Bronchial epithelial cell (primary cell): ENCODE results near the gene RTP5. TPM values are rescaled to one million over a fixed set of nuclear protein-coding genes. Genes with fewer than 3 reads are reported as not detected.

ENCODE experiments used
- DNase-seq: peaks from one replicate; pipeline ENCODE4 v3.0.0-alpha.2; 2010; ENCODE audit warnings: low read depth
- FAIRE-seq: peaks from 2 replicates; lab custom pipeline; 2011; peaks lifted over from hg19 to GRCh38; lab: Jason Lieb, UNC
- H3K27me3 ChIP-seq: 2 replicates; pipeline ENCODE4 v1.5.1; 2011; ENCODE audit warnings: low read length; ENCODE audit not compliant: control insufficient read depth, insufficient read depth
- H3K36me3 ChIP-seq: 2 replicates; pipeline ENCODE4 v1.5.1; 2011; ENCODE audit warnings: low read length; ENCODE audit not compliant: control insufficient read depth, insufficient read depth
- H3K4me3 ChIP-seq: 2 replicates; pipeline ENCODE4 v1.5.1; 2011; ENCODE audit warnings: mild to moderate bottlenecking, low read depth, low read length, control low read depth
- CTCF ChIP-seq: IDR thresholded peaks from 2 replicates; pipeline ENCODE4 v1.5.1; 2011; ENCODE audit warnings: mild to moderate bottlenecking, moderate library complexity, low read length, control low read depth, inconsistent platforms; ENCODE audit not compliant: insufficient read depth, severe bottlenecking
- total RNA-seq: library from RNA; depleted of rRNA; stranded (reverse); fragments of >200 nt; gene quantifications from 2 replicates; pipeline ENCODE4 v1.2.1, GENCODE V29; 2014

Gene RTP5
- total RNA-seq, 1 donor from 2014 or later, result not detected

GRCh38 chr2:241895712-241896641, 26.4 kb downstream of the RTP5 start:
- Histone ChIP-seq H3K27me3 (no peaks in the 10 kb centered on the region), H3K36me3 (no peaks in the 10 kb centered on the region), H3K4me3 (no peak overlapping the region)
- no peak for TF ChIP-seq CTCF
- DNase-seq, result peak; percentile 58
- no peak for FAIRE-seq

- no peak for FAIRE-seq
- DNase-seq, result no peak
- no peaks in the 10 kb centered on the region for H3K36me3 ChIP-seq
- H3K27me3 ChIP-seq, result no peaks in the 10 kb centered on the region
- TF ChIP-seq CTCF, result no peak
- H3K4me3 ChIP-seq, result no peak overlapping the region
Observed at GRCh38 chr2:241896746-241897201, 27.2 kb downstream of the RTP5 start.

GRCh38 chr2:241897231-241897916, 27.8 kb downstream of the RTP5 start:
- no peak for FAIRE-seq
- Histone ChIP-seq H3K36me3 (no peaks in the 10 kb centered on the region), H3K4me3 (no peak overlapping the region), H3K27me3 (no peaks in the 10 kb centered on the region)
- no peak for DNase-seq
- TF ChIP-seq CTCF, result no peak

GRCh38 chr2:241898463-241899270, 29.1 kb downstream of the RTP5 start:
- no peak for TF ChIP-seq CTCF
- FAIRE-seq (no peak), DNase-seq (no peak)
- H3K36me3 ChIP-seq, result no peaks in the 10 kb centered on the region
- H3K27me3 ChIP-seq, result no peaks in the 10 kb centered on the region
- H3K4me3 ChIP-seq, result no peak overlapping the region

GRCh38 chr2:241900251-241901017, 30.9 kb downstream of the RTP5 start:
- FAIRE-seq (no peak), DNase-seq (no peak)
- no peak overlapping the region for H3K4me3 ChIP-seq

More at GRCh38 chr2:241900251-241901017, 30.9 kb downstream of the RTP5 start:
- H3K27me3 ChIP-seq, result no peaks in the 10 kb centered on the region
- TF ChIP-seq CTCF, result no peak
- no peaks in the 10 kb centered on the region for H3K36me3 ChIP-seq
